Measurements from ENCODE around the gene SCARF2. TPM values are rescaled to one million over a fixed set of nuclear protein-coding genes. Genes with fewer than 3 reads are reported as not detected.

The SCARF2 gene
- total RNA-seq, 2 experiments from 2014 or later, result 0.39 to 0.46 TPM

GRCh38 chr22:20450551-20450906, 12.9 kb upstream of the SCARF2 start:
- Mint-ChIP-seq H3K9me3 (ENCODE audit: low read depth) (no peaks in the 10 kb centered on the region), H3K36me3 (ENCODE audit: low read depth) (peaks cover 10% of the 10 kb centered on the region), H3K4me1 (peaks cover 5% of the 10 kb centered on the region), H3K27ac (no peak overlapping the region), H3K4me3 (no peak overlapping the region), H3K27me3 (no peaks in the 10 kb centered on the region)
- ChIA-PET POLR2A (no interaction called here), CTCF (interaction anchor here (1.3 kb wide), 1 partner anchor 32 kb away, joined by 5 read pairs; no protein-coding TSS in a partner anchor)
- ATAC-seq (no peak), DNase-seq (no peak)
- intact Hi-C loops (cut with DNase I, micrococcal nuclease), result loop anchor here in 1 of 2 experiments (10.0 kb wide), 1 partner anchor 466 kb away; no protein-coding TSS in a partner anchor

- Mint-ChIP-seq H3K27ac (no peak overlapping the region), H3K27me3 (no peaks in the 10 kb centered on the region), H3K36me3 (ENCODE audit: low read depth) (peaks cover 6% of the 10 kb centered on the region), H3K4me3 (no peak overlapping the region), H3K4me1 (peaks cover 4% of the 10 kb centered on the region), H3K9me3 (ENCODE audit: low read depth) (no peaks in the 10 kb centered on the region)
- ChIA-PET CTCF (interaction anchor here (1.3 kb wide), 1 partner anchor 32 kb away, joined by 5 read pairs; no protein-coding TSS in a partner anchor), POLR2A (no interaction called here)
- intact Hi-C loops (cut with DNase I, micrococcal nuclease), result loop anchor here in 1 of 2 experiments (10.0 kb wide), 1 partner anchor 465 kb away; no protein-coding TSS in a partner anchor
- ATAC-seq, result no peak
- DNase-seq, result no peak
Measured at GRCh38 chr22:20449819-20450550, 12.4 kb upstream of the SCARF2 start.

- no peak overlapping the region for H3K4me3 Mint-ChIP-seq
- CTCF ChIA-PET, result no interaction called here
- no peaks in the 10 kb centered on the region for H3K27me3 Mint-ChIP-seq
- H3K27ac Mint-ChIP-seq, result no peak overlapping the region
- POLR2A ChIA-PET, result interaction anchor here (0.7 kb wide), 2 partner anchors 14 to 178 kb away, joined by 3 to 4 read pairs; no protein-coding TSS in a partner anchor
- peaks cover 11% of the 10 kb centered on the region for H3K36me3 Mint-ChIP-seq (ENCODE audit: low read depth)
- H3K9me3 Mint-ChIP-seq (ENCODE audit: low read depth), result no peaks in the 10 kb centered on the region
- peaks cover 4% of the 10 kb centered on the region for H3K4me1 Mint-ChIP-seq
- no peak for ATAC-seq
- intact Hi-C loops (cut with DNase I, micrococcal nuclease), result no loop called here
- no peak for DNase-seq
Measured at GRCh38 chr22:20448630-20449029, 11.0 kb upstream of the SCARF2 start.

- POLR2A ChIA-PET, result no interaction called here
- DNase-seq (no peak), ATAC-seq (no peak)
- CTCF ChIA-PET, result no interaction called here
- Mint-ChIP-seq H3K27me3 (no peaks in the 10 kb centered on the region), H3K9me3 (ENCODE audit: low read depth) (no peaks in the 10 kb centered on the region), H3K36me3 (ENCODE audit: low read depth) (peaks cover 20% of the 10 kb centered on the region), H3K4me1 (peaks cover 4% of the 10 kb centered on the region), H3K27ac (no peak overlapping the region), H3K4me3 (no peak overlapping the region)
- intact Hi-C loops (cut with DNase I, micrococcal nuclease), result no loop called here
Measured at GRCh38 chr22:20446383-20446970, 8.9 kb upstream of the SCARF2 start.

- CTCF ChIA-PET, result interaction anchor here (0.7 to 2.7 kb wide), 3 partner anchors 10 to 1116 kb away, joined by 3 to 9 read pairs (median 3); no protein-coding TSS in a partner anchor
- Mint-ChIP-seq H3K9me3 (ENCODE audit: low read depth) (no peaks in the 10 kb centered on the region), H3K4me3 (no peak overlapping the region), H3K27ac (no peak overlapping the region), H3K36me3 (ENCODE audit: low read depth) (peaks cover 20% of the 10 kb centered on the region), H3K4me1 (peaks cover 4% of the 10 kb centered on the region), H3K27me3 (no peaks in the 10 kb centered on the region)
- intact Hi-C loops (cut with DNase I, micrococcal nuclease), result no loop called here
- ATAC-seq (no peak), DNase-seq (no peak)
- POLR2A ChIA-PET, result no interaction called here
Measured at GRCh38 chr22:20444325-20444724, 6.7 kb upstream of the SCARF2 start.

GRCh38 chr22:20442485-20443284, 5.1 kb upstream of the SCARF2 start:
- ChIA-PET CTCF (interaction anchor here (0.8 to 2.7 kb wide), 2 partner anchors 9 to 12 kb away, joined by 3 to 9 read pairs; no protein-coding TSS in a partner anchor), POLR2A (no interaction called here)
- Mint-ChIP-seq H3K27ac (no peak overlapping the region), H3K9me3 (ENCODE audit: low read depth) (no peaks in the 10 kb centered on the region), H3K4me3 (no peak overlapping the region), H3K36me3 (ENCODE audit: low read depth) (peaks cover 20% of the 10 kb centered on the region), H3K27me3 (peaks cover 5% of the 10 kb centered on the region), H3K4me1 (peaks cover 4% of the 10 kb centered on the region)
- DNase-seq (no peak), ATAC-seq (no peak)
- intact Hi-C loops (cut with DNase I, micrococcal nuclease), result no loop called here

GRCh38 chr22:20441631-20442484, 4.2 kb upstream of the SCARF2 start:
- intact Hi-C loops (cut with DNase I, micrococcal nuclease), result no loop called here
- H3K9me3 Mint-ChIP-seq (ENCODE audit: low read depth), result no peaks in the 10 kb centered on the region
- H3K27ac Mint-ChIP-seq, result no peak overlapping the region
- peaks cover 11% of the 10 kb centered on the region for H3K27me3 Mint-ChIP-seq
- no peak overlapping the region for H3K4me3 Mint-ChIP-seq
- ChIA-PET POLR2A (no interaction called here), CTCF (interaction anchor here (0.9 to 1.1 kb wide), 2 partner anchors 15 to 19 kb away, joined by 3 to 4 read pairs; no protein-coding TSS in a partner anchor)
- no peak for DNase-seq
- H3K36me3 Mint-ChIP-seq (ENCODE audit: low read depth), result peaks cover 20% of the 10 kb centered on the region
- no peak for ATAC-seq
- H3K4me1 Mint-ChIP-seq, result peaks cover 9% of the 10 kb centered on the region

GRCh38 chr22:20440637-20441591, 3.3 kb upstream of the SCARF2 start:
- POLR2A ChIA-PET, result no interaction called here
- H3K27ac Mint-ChIP-seq, result no peak overlapping the region
- intact Hi-C loops (cut with DNase I, micrococcal nuclease), result no loop called here
- no peak for DNase-seq
- no peak for ATAC-seq
- no peak overlapping the region for H3K4me3 Mint-ChIP-seq
- peaks cover 15% of the 10 kb centered on the region for H3K27me3 Mint-ChIP-seq
- no peaks in the 10 kb centered on the region for H3K9me3 Mint-ChIP-seq (ENCODE audit: low read depth)
- peaks cover 14% of the 10 kb centered on the region for H3K36me3 Mint-ChIP-seq (ENCODE audit: low read depth)
- CTCF ChIA-PET, result interaction anchor here (0.9 to 1.1 kb wide), 2 partner anchors 16 to 20 kb away, joined by 3 to 4 read pairs; no protein-coding TSS in a partner anchor
- H3K4me1 Mint-ChIP-seq, result peaks cover 11% of the 10 kb centered on the region

GRCh38 chr22:20439928-20440575, 2.4 kb upstream of the SCARF2 start:
- DNase-seq, result no peak
- H3K27ac Mint-ChIP-seq, result no peak overlapping the region
- H3K36me3 Mint-ChIP-seq (ENCODE audit: low read depth), result peaks cover 14% of the 10 kb centered on the region
- H3K4me1 Mint-ChIP-seq, result peaks cover 13% of the 10 kb centered on the region
- no peak overlapping the region for H3K4me3 Mint-ChIP-seq
- intact Hi-C loops (cut with DNase I, micrococcal nuclease), result no loop called here
- no peaks in the 10 kb centered on the region for H3K9me3 Mint-ChIP-seq (ENCODE audit: low read depth)
- ChIA-PET CTCF (no interaction called here), POLR2A (no interaction called here)
- peaks cover 24% of the 10 kb centered on the region for H3K27me3 Mint-ChIP-seq
- no peak for ATAC-seq

- DNase-seq, result no peak
- Mint-ChIP-seq H3K4me1 (peaks cover 13% of the 10 kb centered on the region), H3K36me3 (ENCODE audit: low read depth) (peaks cover 12% of the 10 kb centered on the region), H3K27me3 (peaks cover 29% of the 10 kb centered on the region), H3K27ac (no peak overlapping the region), H3K4me3 (no peak overlapping the region), H3K9me3 (ENCODE audit: low read depth) (no peaks in the 10 kb centered on the region)
- ChIA-PET CTCF (no interaction called here), POLR2A (no interaction called here)
- ATAC-seq, result no peak
- intact Hi-C loops (cut with DNase I, micrococcal nuclease), result no loop called here
Measured at GRCh38 chr22:20439556-20439927, 1.9 kb upstream of the SCARF2 start.
